ENCODE results near the gene FTCDNL1.

The FTCDNL1 gene

GRCh38 chr2:199791326-199791725 is 59.7 kb downstream of the FTCDNL1 start:
- DNase-seq (ENCODE audit: low read depth), result no peak

- no peak for DNase-seq (ENCODE audit: low read depth)
Observed at GRCh38 chr2:199784512-199784911, 66.5 kb downstream of the FTCDNL1 start.

GRCh38 chr2:199779589-199779988 is 71.4 kb downstream of the FTCDNL1 start:
- no peak for DNase-seq (ENCODE audit: low read depth)

GRCh38 chr2:199778655-199779054 is 72.3 kb downstream of the FTCDNL1 start:
- DNase-seq (ENCODE audit: low read depth), result no peak

- DNase-seq (ENCODE audit: low read depth), result no peak
Observed at GRCh38 chr2:199777916-199778315, 73.1 kb downstream of the FTCDNL1 start.

- DNase-seq (ENCODE audit: low read depth), result no peak
Observed at GRCh38 chr2:199777315-199777714, 73.7 kb downstream of the FTCDNL1 start.

GRCh38 chr2:199775267-199775666 is 75.7 kb downstream of the FTCDNL1 start:
- DNase-seq (ENCODE audit: low read depth), result no peak

GRCh38 chr2:199772035-199772976 is 78.7 kb downstream of the FTCDNL1 start:
- no peak for DNase-seq (ENCODE audit: low read depth)

- DNase-seq (ENCODE audit: low read depth), result no peak
Observed at GRCh38 chr2:199770716-199771115, 80.3 kb downstream of the FTCDNL1 start.

GRCh38 chr2:199765646-199766045 is 85.3 kb downstream of the FTCDNL1 start:
- no peak for DNase-seq (ENCODE audit: low read depth)

GRCh38 chr2:199764273-199764800 is 86.7 kb downstream of the FTCDNL1 start:
- DNase-seq (ENCODE audit: low read depth), result no peak

GRCh38 chr2:199762963-199763362 is 88.0 kb downstream of the FTCDNL1 start:
- DNase-seq (ENCODE audit: low read depth), result no peak

GRCh38 chr2:199760574-199760973 is 90.4 kb downstream of the FTCDNL1 start:
- DNase-seq (ENCODE audit: low read depth), result no peak

- no peak for DNase-seq (ENCODE audit: low read depth)
Observed at GRCh38 chr2:199757233-199757870, 93.6 kb downstream of the FTCDNL1 start.

- DNase-seq (ENCODE audit: low read depth), result no peak
Observed at GRCh38 chr2:199756743-199757142, 94.2 kb downstream of the FTCDNL1 start.

- DNase-seq (ENCODE audit: low read depth), result no peak
Observed at GRCh38 chr2:199756211-199756610, 94.8 kb downstream of the FTCDNL1 start.

- no peak for DNase-seq (ENCODE audit: low read depth)
Observed at GRCh38 chr2:199754766-199755165, 96.2 kb downstream of the FTCDNL1 start.

GRCh38 chr2:199751492-199752120 is 99.4 kb downstream of the FTCDNL1 start:
- DNase-seq (ENCODE audit: low read depth), result no peak

- DNase-seq (ENCODE audit: low read depth), result no peak
Observed at GRCh38 chr2:199749571-199749970, 101.4 kb downstream of the FTCDNL1 start.

- DNase-seq (ENCODE audit: low read depth), result no peak
Observed at GRCh38 chr2:199744724-199745123, 106.3 kb downstream of the FTCDNL1 start.

- DNase-seq (ENCODE audit: low read depth), result no peak
Observed at GRCh38 chr2:199744260-199744659, 106.7 kb downstream of the FTCDNL1 start.

GRCh38 chr2:199743415-199744120 is 107.4 kb downstream of the FTCDNL1 start:
- DNase-seq (ENCODE audit: low read depth), result no peak

All from GM04503 (cell line).